Activated CD8-positive, alpha-beta memory T cell treated with anti-CD3 and anti-CD28 coated beads, Interleukin-2, amount 50 U/mL, for 24 hours (primary cell): ENCODE data around the gene PUS10.
A peak's percentile ranks its signal among the peaks of the same experiment; 100 is the strongest.
"Not testable (repeated sequence)": the region's sequence is repeated elsewhere in the genome, so short reads cannot be mapped to it uniquely, and the experiment has no call there.

ENCODE experiments used
- DNase-seq: peaks from one replicate; pipeline ENCODE4 v3.0.0-alpha.2; 2020; ENCODE audit errors: extremely low read depth

PUS10 gene

GRCh38 chr2:61017556-61018317 lies at the start of gene PUS10, which contains the start of gene PEX13:
PUS10 (minus strand) TSS chr2:61018255; CDS start chr2:61011890, 6,365 bp downstream.
PEX13 (plus strand) TSS chr2:61017720; CDS start chr2:61017760, 40 bp downstream.
- no peak for DNase-seq

DNA sequence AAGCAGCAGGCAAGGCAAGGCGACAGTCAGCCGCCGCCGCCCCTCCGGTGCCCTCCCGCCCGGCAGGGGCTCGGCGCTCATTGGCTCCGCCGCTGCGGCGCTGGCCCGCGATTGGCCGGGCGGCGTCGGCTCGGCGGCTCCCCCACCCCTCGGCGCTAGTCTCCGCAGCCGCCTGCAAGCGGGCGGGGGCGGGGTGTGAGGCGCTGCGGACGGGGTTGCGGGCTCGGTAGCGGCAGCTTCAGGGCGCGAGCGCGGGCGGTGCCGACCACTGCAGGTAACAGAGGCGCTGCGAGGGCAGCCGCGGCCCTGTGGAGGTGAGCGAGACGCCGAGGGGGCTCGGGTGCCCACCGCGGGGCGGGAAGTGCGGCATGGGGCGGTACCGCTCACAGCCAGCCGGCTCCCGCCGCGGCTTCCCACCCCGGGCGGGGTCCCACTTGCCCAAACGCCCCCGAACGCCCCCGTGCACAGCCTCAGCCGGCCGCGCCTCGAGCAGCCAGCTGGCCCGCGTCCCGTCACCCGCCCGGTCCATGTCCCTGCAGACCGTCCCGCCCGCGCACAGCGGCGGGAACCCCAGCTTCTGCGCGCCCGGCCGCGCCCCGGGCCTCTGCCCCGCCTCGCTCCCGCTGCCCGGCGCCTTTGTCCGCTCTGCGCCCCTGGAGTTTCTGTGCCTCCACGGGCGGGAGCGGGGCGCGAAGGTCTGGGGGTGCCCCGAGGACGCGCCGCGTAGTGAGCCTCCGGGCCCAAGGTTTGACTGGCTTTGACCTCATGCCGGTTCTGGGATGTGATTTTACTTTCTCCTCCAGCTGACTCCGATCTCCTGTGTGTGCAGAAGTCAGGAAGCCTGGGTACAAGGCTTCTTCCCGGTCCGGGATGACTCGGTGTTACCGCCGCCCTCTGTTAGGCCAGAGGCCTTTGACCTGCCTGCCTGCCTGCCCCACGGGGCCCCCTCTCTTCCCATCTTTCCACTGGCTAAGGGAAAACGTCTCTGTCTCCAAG lies 48.0 kb upstream of the PUS10 start, which contains the start of gene SANBR:
TSS of gene SANBR (plus strand) at position 158 of the 996 bp plus-strand sequence. CDS start 4,480 bp downstream, outside the sequence.
- peak; percentile 37 for DNase-seq

DNA sequence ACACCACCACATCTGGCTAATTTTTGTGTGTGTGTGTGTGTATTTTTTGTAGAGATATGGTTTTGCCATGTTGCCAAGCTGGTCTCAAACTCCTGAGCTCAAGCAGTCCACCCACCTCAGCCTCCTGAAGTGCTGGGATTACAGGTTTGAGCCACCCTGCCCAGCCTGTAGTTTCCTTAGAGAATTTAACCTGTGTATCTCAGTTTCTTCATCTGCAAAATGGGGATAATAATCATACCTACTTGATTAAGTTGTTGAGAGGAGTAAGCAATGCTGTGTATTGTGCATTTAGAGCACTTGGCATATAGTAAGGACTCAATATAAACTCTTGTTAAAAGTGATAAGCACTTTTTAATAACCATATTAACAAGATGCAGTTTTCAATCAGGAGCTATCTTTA lies 41.3 kb upstream of the PUS10 start:
- DNase-seq, result no peak

- DNase-seq, result no peak
Measured at GRCh38 chr2:61057562-61057961, 39.5 kb upstream of the PUS10 start.

DNA sequence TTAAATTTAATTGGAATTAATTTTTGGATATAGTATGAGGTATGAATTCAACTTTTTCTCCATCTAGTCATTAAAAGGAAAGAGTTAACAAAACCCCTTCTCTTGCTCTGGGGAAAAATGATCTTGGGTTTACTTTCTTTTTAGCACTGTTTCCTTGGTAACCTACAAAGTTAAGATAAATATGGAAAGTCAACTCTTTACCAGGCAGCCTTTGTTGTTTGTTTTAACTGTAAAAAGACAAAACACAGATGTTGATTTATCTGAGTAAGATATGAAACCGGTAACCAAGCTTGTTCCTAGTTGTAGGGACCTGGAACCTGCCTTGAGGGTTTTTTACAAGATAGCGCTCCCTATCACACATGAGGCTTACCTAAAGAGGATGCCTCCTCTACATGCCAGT lies 37.5 kb upstream of the PUS10 start:
- no peak for DNase-seq

GRCh38 chr2:61045999-61046398 lies 27.9 kb upstream of the PUS10 start:
- DNase-seq, result no peak

GRCh38 chr2:61045226-61045625 lies 27.2 kb upstream of the PUS10 start:
- no peak for DNase-seq

DNA sequence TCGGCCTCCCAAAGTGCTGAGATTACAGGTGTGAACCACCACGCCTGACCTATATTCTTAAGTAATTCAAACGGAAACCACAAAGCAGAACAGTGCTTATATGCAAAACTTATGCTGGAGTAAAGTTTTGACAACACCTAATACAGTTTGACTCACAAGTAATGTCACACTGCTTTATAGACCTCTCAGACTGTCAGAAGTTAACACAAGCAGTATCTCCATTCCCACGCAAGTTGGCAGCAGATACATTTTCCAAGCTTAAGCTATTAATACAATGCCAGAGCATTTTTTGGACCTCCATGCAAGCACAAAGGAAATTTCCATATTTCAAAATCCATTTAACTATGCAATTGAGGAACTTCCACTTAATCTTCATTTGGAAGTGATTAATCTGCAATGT lies 26.6 kb upstream of the PUS10 start:
- DNase-seq, result no peak

DNA sequence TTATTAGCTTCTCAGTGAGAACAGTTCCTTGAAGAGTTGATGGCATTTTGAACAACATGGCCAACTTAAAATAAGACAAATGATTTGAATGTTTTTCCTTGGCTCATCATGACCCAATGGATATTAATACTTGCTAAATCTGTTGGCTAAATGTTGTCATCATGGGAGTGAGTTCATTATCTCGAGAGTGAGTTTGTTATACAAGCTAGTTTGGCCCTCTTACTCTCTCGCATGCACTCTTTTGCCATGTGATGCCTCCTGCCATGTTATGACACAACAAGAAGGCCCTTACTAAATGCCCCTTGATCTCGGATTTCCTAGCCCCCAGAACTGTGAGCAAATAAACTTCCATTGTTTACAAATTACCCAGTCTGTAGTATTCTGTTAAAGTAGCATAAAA lies 24.8 kb upstream of the PUS10 start:
- DNase-seq, result no peak

DNA sequence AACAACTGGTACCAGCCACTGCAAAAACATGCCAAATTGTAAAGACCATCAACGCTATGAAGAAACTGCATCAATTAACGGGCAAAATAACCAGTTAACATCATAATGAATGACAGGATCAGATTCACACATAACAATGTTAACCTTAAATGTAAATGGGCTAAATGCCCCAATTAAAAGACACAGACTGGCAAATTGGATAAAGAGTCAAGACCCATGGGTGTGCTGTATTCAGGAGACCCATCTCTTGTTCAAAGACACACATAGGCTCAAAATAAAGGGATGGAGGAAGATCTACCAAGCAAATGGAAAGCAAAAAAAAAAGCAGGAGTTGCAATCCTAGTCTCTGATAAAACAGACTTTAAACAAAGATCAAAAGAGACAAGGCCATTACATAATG lies 18.6 kb upstream of the PUS10 start:
- DNase-seq, result not testable (repeated sequence)

DNA sequence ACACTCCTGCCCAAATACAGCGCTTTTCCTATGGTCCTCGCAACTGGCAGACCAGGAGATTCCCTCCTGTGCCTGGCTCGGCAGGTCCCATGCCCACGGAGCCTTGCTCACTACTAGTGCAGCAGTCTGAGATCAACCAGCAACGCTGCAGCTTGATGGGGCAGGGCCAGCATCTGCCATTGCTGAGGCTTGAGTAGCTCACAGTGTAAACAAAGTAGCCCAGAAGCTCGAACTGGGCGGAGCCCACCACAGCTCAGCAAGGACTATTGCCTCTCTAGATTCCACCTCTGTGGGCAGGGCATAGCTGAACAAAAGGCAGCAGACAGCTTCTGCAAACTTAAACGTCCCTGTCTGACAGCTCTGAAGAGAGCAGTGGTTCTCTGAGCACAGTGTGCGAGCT lies 16.5 kb upstream of the PUS10 start:
- not testable (repeated sequence) for DNase-seq

GRCh38 chr2:61029533-61029932 lies 11.5 kb upstream of the PUS10 start:
- no peak for DNase-seq

- DNase-seq, result no peak
Measured at GRCh38 chr2:61023670-61024069, 5.6 kb upstream of the PUS10 start.

DNA sequence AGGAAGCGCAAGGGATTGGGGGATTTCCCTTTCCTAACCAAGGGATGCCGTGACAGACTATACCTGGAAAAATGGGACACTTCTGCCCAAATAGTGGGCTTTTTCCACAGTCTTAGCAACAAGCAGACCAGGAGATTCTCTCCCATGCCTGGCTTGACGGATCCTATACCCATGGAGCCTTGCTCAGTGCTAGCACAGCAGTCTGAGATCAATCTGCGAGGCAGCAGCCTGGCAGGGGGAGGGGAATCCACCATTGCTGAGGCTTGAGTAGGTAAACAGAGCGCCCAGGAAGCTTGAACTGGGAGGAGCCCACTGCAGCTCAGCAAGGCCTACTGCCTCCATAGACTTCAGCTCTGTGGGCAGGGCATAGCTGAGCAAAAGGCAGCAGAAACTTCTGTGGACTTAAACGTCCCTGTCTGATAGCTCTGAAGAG lies 3.2 kb upstream of the PUS10 start:
- no peak for DNase-seq

DNA sequence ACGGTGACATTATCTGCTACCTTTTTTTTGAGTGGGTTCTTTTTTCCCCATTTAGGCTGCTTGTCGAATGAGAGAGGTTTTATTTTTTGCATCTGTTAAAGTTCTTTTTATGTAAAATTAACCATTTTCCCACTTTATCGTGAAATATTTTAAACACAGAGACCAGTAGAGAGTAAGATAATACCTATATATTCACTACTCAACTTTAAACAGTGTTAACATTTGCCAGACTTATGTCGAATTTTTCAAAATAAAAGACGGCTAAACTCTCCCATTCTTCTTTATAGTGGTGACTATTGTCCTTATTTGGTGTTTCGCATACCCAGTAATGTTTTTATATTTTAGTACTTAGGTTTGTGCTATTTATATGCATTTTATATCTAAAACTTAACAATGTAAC lies 743 bp upstream of the PUS10 start:
- DNase-seq, result no peak

- no peak for DNase-seq
Measured at GRCh38 chr2:61018318-61018755, 282 bp upstream of the PUS10 start.

DNA sequence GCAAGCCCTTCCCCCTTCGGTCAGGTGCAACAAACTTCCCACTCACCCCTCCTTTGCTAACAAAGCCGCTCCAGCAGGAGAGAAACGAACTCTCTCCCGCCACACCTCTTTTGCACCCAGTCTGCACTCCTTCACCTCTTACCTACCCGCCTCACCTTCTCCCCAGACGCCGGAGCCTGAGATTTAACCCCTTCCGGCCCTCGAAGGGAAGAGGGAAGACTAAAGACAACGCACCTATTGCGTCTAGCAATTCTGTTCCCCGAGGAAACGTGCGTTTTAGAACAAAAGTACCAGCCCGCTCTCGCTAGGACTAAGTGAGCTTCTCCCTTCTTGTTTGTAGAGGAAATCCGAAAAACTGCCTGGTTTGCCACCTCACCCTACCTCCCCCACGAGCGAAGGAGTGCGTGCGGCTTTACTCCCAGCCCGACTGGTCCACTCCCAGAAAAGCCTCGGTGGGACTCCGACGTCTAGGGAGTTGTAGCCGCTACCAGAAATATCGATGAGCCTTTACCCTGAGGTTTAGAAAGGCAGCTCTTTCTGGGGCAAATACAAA lies 976 bp downstream of the PUS10 start:
- DNase-seq, result peak; percentile 41

DNA sequence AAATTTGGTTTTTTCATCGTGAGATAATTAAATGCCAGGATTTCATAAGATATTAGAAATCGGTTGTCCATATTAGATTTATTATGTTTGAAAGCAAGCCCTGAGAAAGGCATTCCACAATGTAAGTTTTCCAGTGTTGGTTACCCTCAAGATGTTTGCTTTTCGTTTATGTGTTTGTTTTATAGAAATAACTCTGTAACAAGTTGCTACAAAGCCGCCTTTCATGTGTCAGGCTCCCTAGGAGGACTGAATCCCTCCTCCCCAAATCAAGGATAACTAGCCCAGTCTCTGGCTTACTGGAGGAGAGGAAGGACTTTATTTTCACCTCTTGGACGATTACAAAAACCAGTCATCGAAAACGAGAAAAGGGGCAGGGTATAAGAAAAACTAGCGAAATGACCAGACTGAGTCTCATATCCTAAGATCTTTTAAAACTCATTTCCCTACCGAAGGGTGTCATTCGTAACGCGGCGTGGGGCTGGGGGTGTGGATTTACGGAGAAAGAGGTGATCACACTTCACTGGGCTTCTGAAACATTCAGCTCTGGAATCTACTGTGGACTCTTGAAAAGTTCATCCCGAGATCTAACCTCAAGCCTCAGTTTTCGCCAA lies 1.6 kb downstream of the PUS10 start:
- DNase-seq, result no peak

DNA sequence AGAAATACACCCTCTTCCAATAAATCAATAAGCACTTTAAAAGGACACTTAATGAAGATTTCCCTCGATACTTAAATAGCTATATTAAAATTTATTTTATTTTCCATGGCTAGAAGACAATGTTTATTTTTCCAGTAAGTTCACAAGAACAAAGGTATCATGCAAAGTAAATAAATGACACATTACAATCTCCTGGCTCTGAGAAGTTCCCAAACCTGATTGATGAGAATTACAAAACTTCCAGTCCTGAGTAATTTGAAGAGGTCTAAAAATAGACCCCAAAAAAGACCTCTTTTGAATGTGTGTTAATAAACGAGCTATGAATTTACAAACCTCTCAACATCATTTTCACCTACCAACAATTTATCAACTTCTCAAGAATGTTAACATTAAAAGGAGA lies 2.1 kb downstream of the PUS10 start:
- DNase-seq, result no peak

DNA sequence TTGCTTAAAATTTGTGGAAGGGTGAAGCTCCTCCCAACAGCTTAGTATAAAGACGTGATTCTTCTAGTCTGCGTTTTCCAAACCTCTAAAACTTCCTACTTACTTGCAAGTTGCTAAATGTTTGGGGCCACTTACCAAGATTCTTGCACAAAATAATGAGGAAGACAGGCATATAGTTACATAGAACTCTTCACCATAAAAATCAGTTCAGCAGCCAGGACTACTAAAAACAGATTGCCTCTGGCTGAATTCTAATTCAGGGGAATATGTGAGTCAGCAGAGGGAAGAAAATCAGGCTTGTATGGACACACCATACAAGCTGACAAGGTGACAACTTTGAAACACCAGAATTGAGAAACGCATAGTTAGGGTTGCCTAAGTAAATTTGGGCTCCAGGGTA lies 3.3 kb downstream of the PUS10 start:
- no peak for DNase-seq

DNA sequence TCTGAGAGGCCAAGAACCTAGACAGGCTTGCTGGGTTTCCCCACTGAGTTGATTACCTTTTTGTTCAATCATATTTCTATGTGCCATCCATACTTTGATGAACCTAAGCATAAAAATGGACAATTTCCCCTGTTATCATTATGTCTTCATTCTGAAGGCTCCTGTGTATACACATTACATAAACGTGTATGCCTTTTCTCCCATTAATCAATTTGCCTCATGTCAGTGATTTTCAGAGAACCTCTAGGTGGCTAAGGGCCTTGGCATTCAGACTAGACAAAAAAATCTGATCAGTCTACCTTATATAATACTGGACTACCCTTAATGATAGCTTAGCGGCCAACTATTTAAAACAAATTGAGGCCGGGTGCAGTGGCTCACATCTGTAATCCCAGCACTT lies 4.7 kb downstream of the PUS10 start:
- DNase-seq, result no peak

GRCh38 chr2:61012303-61012702 lies 5.8 kb downstream of the PUS10 start:
- DNase-seq, result not testable (repeated sequence)
